GM12801 (cell line): ENCODE measurements around the gene SH3PXD2A.

Experiments used
- TF ChIP-seq, protein P1 (sequence below): IDR thresholded peaks from one replicate; pipeline ENCODE4 v1.5.1; 2011; ENCODE audit warnings: control low read depth; ENCODE audit not compliant: insufficient read length; ENCODE audit errors: extremely low read depth

The SH3PXD2A gene

DNA sequence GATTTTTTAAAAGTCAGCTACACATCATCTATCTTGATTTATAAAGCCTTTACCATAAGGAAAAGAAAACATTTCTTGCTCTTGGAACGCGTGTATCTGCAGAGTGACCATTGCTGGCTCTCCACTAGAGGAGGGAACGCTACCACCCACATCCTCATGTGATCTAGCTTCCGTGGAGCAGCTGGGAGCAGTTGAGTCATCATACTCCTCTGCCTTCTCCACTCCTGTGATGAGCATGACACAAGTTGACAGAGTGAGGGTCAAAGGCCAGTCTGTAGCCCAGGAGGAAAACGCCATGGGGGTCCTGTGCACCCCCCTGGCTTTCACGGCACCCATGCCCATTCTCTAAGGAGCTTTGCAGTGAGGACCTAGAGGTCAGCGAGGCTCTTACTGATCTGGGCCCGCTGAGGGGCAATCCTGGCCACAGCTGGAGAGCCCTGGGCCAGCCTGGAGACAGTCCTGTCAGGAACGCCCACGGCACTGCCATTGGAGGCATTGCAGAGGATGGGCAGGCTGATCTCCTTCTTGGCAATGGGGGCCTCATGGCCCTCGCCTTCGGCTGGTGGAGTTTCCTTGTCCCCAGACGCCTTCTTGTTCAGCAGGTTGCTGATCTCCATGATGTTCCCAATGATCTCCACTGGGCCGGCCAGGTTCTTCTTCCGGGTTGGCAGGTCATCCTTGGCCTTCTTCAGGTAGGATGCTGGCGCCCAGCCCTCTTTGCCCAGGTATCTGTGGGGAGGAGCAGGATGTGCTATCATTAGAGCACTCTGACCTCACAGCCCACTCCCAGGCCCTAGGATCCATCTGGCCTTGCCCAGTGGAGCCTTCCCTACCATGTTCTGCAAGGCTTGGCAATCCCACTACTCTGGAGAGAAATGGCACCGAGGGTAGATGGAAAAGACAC, 242.7 kb downstream of the SH3PXD2A start:
- TF ChIP-seq, protein P1, sequence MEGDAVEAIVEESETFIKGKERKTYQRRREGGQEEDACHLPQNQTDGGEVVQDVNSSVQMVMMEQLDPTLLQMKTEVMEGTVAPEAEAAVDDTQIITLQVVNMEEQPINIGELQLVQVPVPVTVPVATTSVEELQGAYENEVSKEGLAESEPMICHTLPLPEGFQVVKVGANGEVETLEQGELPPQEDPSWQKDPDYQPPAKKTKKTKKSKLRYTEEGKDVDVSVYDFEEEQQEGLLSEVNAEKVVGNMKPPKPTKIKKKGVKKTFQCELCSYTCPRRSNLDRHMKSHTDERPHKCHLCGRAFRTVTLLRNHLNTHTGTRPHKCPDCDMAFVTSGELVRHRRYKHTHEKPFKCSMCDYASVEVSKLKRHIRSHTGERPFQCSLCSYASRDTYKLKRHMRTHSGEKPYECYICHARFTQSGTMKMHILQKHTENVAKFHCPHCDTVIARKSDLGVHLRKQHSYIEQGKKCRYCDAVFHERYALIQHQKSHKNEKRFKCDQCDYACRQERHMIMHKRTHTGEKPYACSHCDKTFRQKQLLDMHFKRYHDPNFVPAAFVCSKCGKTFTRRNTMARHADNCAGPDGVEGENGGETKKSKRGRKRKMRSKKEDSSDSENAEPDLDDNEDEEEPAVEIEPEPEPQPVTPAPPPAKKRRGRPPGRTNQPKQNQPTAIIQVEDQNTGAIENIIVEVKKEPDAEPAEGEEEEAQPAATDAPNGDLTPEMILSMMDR: no peak

DNA sequence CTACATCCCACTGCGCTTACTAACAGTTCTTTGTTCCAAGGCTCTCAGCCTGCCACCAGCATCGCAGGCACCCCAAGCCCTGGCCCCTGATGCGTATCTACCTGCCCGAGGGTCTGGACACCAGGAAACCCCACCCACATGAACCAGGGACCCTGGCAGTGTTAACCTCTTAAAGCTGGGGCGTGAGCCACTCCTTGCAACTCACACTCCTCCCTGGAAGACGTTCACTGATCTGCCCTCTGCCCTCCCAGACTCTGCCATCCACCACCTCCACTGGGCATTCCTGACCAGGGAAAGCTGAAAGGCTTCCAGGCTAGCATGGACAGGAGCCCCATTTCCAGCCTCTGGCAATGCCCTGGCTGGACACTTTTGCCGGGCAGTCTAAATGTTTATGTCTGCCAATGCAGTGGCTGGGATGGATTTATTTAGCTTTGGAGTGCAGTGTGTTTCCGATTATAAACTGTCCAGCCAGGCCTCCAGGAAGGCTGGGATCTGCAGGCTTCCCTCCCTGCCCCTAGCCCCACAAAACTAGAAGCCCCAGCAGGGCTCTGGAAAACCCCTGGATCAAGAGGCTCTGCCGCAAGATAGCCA, 244.4 kb downstream of the SH3PXD2A start:
- TF ChIP-seq, protein P1: no peak

DNA sequence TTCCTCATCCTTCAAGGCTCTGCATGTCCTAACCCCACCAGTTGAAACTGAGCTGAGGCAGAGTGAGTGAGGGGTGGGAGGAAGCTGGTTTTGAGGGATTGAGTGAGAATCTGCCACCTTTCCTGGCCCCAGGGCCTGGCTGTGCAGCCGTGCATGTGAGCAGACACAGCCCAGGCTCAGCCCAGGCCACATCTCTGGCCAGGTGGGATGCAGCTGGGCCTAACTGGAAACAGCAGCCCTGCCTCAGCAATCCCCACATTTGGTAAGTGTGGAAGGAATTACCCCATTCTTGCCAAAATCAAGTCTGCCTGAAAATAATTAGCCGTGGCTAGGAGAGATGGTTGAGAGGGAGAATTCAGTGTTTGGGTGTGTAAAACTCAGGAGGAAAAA, 245.3 kb downstream of the SH3PXD2A start:
- TF ChIP-seq, protein P1: no peak

DNA sequence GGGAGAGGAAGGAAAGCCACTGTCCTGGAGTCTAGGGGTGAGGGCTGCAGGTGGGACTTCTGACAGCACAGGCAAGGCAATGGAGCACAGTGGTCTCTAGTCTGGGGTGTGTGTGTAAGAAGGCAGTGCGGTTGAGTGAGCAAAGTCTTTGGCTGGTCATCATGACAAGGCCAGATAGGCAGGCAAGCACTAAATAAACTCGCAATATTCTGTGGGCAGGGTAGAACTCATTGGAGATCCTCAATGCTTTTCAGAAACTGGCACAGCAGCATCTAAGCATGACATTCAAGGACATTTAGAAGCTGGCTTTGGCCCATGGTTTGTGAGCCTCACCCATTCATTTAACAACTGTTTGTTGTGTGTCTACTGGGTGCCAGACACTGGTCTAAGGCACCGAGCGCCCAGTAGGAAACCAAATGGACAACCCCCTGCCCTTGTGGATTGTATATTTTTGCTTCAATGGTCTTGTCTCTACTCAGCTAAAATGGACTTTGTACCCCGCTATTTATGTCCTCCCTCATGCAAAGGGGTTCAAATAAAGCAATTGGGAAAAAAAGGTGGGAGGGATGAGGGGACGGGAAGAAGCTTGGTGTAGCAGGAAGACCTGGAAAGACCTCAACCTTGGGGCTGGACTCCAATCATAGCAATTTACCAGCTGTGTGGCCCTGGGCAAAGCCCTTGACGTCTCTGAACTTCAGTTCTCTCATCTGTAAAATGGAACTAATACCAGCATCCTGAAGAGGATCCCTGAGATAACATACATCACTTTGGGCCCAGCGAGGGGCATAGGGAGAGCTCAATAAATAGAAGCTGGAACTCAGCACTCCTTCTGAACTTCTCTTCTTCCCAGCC, 245.9 kb downstream of the SH3PXD2A start:
- TF ChIP-seq, protein P1: no peak

DNA sequence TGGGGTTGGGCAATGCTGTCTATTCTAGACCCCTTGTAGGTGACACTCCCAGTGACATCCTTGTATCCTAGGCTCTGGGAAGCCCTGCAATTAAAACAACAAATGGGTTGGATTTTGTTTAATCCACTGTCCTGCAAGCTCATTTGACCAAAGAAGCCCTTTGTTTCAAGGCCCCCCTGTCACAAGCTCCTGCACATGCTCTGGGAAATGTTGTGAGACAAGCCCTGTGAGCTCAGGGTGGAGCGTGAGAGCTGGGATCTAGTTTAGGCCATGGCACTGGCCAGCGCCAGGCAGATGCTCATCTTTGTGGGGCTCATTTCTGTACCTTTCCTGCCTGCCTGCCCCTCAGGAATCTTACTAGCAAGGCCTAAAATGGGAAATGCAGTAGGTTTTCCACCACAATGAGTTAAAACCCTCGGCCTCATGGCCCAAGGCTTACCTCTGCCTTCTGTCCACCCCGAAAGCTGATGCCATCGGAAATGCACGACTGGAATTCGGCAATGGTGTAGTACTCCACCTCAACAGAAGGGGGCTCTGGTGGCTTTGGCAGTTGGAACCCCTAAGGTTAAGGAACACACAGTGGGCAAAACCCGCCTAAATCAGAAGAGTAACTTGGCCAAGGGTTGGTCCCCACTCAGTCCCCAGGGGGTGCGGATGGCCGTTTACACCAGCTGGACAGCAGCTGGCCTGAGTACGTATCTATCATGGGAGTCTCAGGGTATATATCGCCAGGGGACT, 249.8 kb downstream of the SH3PXD2A start:
- TF ChIP-seq, protein P1: no peak

DNA sequence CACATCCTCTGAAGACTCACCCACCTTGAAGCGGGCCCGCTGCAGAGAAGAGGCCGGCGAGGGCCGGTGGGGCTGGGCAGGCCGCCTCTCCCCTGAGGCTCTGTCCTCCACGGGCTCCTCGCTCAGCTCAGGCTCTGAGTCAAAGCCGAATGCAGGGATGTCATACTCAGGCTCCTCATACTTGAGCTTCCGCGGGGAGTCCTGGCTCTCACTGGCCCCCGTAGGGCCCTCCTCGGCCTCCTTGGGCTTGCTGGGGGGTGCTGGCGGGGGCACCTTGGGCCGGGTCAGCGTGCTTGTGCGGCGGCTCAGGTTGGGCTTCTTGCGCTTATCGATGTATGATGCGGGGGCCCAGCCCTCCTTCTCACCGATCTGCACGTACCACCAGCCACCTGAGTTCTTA, 252.0 kb downstream of the SH3PXD2A start:
- TF ChIP-seq, protein P1: no peak
